GM12878 (cell line): ENCODE results near the gene BPIFB3.

Experiments used
- CEBPB ChIP-seq, 2 experiments: fragments of 150-350 bp in 1 of 2; IDR thresholded peaks; 2 replicates each; pipeline ENCODE4 v1.6.1; 2012 to 2014; ENCODE audit warnings: low read depth in 2 of 2, low read length in 2 of 2, borderline replicate concordance in 1 of 2, inconsistent platforms in 1 of 2
- FOXK2 ChIP-seq: fragments of 450-650 bp; IDR thresholded peaks from 2 replicates; pipeline ENCODE4 v1.6.1; 2017; ENCODE audit warnings: mild to moderate bottlenecking, moderate library complexity
- GABPA ChIP-seq: IDR thresholded peaks from 2 replicates; pipeline ENCODE4 v1.6.1; 2014; ENCODE audit warnings: antibody characterized with exemption, low read depth, mild to moderate bottlenecking, inconsistent platforms
- HDAC6 ChIP-seq: fragments of 200-600 bp; sonication (generic); IDR thresholded peaks from one replicate; pipeline ENCODE4 v1.8.0; 2017; ENCODE audit warnings: antibody characterized with exemption; ENCODE audit not compliant: unreplicated experiment
- MYC ChIP-seq: IDR thresholded peaks from 2 replicates; pipeline ENCODE4 v1.6.1; 2011; ENCODE audit warnings: mild to moderate bottlenecking, low read length, moderate library complexity, inconsistent platforms; ENCODE audit not compliant: insufficient read depth, insufficient replicate concordance, insufficient read length, severe bottlenecking
- NR2C2 ChIP-seq: IDR thresholded peaks from 2 replicates; pipeline ENCODE4 v1.6.1; 2011; ENCODE audit warnings: borderline replicate concordance, low read depth; ENCODE audit not compliant: control insufficient read depth, insufficient read length
- POLR2A ChIP-seq: IDR thresholded peaks from 2 replicates; pipeline ENCODE4 v1.6.1; 2011; ENCODE audit warnings: low read depth, mild to moderate bottlenecking, low read length
- RFX5 ChIP-seq: IDR thresholded peaks from 2 replicates; pipeline ENCODE4 v1.6.1; 2011; ENCODE audit warnings: low read depth, low read length, improper control_type of control experiment
- SPI1 ChIP-seq: IDR thresholded peaks from 2 replicates; pipeline ENCODE4 v1.6.1; 2011; ENCODE audit warnings: low read depth, mild to moderate bottlenecking, low read length, moderate library complexity, borderline replicate concordance; ENCODE audit not compliant: insufficient read depth
- TCF12 ChIP-seq: IDR thresholded peaks from 2 replicates; pipeline ENCODE4 v1.6.1; 2011; ENCODE audit warnings: low read depth, mild to moderate bottlenecking, low read length
- TF ChIP-seq, protein P1 (sequence below): IDR thresholded peaks from 2 replicates; pipeline ENCODE4 v1.6.1; 2012; ENCODE audit warnings: mild to moderate bottlenecking, low read depth, low read length
- TF ChIP-seq, protein P2 (sequence below): IDR thresholded peaks from 2 replicates; pipeline ENCODE4 v1.6.1; 2012; ENCODE audit warnings: low read length, inconsistent platforms
- TF ChIP-seq, protein P3 (sequence below): IDR thresholded peaks from 2 replicates; pipeline ENCODE4 v1.6.1; 2011; ENCODE audit warnings: mild to moderate bottlenecking, low read depth, low read length, moderate library complexity; ENCODE audit not compliant: insufficient replicate concordance
- TF ChIP-seq, protein P4 (sequence below), 3 experiments: IDR thresholded peaks in 2 of 3; conservative IDR thresholded peaks in 1 of 3; 2 replicates each; pipeline ENCODE4 v1.5.1; 2011; ENCODE audit warnings: low read depth in 3 of 3, low read length in 3 of 3, mild to moderate bottlenecking in 3 of 3, control low read depth in 2 of 3, moderate library complexity in 2 of 3, inconsistent platforms in 1 of 3, mixed read lengths in 1 of 3; ENCODE audit not compliant: control insufficient read depth in 2 of 3, insufficient read depth in 1 of 3; ENCODE audit errors: extremely low read depth in 1 of 3

DNA sequence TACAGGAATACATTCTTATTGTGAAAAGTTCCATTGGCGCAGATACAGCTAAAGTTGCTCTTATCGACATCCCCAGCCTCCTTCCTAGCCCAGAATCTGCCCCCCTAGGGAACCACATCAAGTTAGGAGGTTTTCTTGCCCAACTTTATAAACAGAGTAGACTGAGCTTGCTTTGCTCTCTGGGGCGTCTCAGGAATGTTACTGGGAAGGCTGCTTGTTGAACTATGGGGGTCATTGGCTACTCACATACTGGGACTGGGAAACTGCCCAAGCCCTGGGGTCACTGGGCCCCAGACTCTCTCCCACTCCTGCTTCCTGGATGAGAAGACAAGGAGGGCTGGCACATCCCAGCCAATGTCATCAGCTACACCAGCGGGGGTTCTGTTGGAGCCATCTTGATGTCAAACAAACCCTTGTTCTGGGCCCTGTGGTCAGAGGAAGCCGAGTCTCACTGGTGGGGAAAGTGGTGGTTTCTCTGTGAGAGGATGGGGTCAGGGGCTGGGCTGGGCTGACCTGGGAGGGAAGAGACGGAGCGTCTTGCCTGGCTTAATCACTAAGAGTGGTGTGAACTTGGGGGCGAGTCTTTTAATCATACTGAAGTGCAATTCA lies 51.7 kb downstream of the BPIFB3 start:
- TF ChIP-seq TCF12 (no peak), FOXK2 (no peak), POLR2A (no peak), MYC (no peak), NR2C2 (no peak), CEBPB (IDR thresholded peaks at IDR 0.05; ENCODE audit: borderline replicate concordance in 1 of 2, low read depth in 2 of 2, low read length in 2 of 2) (no peak), GABPA (no peak), SPI1 (no peak), RFX5 (no peak), HDAC6 (no peak)
- TF ChIP-seq, protein P1, sequence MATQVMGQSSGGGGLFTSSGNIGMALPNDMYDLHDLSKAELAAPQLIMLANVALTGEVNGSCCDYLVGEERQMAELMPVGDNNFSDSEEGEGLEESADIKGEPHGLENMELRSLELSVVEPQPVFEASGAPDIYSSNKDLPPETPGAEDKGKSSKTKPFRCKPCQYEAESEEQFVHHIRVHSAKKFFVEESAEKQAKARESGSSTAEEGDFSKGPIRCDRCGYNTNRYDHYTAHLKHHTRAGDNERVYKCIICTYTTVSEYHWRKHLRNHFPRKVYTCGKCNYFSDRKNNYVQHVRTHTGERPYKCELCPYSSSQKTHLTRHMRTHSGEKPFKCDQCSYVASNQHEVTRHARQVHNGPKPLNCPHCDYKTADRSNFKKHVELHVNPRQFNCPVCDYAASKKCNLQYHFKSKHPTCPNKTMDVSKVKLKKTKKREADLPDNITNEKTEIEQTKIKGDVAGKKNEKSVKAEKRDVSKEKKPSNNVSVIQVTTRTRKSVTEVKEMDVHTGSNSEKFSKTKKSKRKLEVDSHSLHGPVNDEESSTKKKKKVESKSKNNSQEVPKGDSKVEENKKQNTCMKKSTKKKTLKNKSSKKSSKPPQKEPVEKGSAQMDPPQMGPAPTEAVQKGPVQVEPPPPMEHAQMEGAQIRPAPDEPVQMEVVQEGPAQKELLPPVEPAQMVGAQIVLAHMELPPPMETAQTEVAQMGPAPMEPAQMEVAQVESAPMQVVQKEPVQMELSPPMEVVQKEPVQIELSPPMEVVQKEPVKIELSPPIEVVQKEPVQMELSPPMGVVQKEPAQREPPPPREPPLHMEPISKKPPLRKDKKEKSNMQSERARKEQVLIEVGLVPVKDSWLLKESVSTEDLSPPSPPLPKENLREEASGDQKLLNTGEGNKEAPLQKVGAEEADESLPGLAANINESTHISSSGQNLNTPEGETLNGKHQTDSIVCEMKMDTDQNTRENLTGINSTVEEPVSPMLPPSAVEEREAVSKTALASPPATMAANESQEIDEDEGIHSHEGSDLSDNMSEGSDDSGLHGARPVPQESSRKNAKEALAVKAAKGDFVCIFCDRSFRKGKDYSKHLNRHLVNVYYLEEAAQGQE: no peak
- TF ChIP-seq, protein P2, sequence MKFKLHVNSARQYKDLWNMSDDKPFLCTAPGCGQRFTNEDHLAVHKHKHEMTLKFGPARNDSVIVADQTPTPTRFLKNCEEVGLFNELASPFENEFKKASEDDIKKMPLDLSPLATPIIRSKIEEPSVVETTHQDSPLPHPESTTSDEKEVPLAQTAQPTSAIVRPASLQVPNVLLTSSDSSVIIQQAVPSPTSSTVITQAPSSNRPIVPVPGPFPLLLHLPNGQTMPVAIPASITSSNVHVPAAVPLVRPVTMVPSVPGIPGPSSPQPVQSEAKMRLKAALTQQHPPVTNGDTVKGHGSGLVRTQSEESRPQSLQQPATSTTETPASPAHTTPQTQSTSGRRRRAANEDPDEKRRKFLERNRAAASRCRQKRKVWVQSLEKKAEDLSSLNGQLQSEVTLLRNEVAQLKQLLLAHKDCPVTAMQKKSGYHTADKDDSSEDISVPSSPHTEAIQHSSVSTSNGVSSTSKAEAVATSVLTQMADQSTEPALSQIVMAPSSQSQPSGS: no peak
- TF ChIP-seq, protein P3, sequence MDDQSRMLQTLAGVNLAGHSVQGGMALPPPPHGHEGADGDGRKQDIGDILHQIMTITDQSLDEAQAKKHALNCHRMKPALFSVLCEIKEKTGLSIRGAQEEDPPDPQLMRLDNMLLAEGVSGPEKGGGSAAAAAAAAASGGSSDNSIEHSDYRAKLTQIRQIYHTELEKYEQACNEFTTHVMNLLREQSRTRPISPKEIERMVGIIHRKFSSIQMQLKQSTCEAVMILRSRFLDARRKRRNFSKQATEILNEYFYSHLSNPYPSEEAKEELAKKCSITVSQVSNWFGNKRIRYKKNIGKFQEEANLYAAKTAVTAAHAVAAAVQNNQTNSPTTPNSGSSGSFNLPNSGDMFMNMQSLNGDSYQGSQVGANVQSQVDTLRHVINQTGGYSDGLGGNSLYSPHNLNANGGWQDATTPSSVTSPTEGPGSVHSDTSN: no peak
- TF ChIP-seq, protein P4, sequence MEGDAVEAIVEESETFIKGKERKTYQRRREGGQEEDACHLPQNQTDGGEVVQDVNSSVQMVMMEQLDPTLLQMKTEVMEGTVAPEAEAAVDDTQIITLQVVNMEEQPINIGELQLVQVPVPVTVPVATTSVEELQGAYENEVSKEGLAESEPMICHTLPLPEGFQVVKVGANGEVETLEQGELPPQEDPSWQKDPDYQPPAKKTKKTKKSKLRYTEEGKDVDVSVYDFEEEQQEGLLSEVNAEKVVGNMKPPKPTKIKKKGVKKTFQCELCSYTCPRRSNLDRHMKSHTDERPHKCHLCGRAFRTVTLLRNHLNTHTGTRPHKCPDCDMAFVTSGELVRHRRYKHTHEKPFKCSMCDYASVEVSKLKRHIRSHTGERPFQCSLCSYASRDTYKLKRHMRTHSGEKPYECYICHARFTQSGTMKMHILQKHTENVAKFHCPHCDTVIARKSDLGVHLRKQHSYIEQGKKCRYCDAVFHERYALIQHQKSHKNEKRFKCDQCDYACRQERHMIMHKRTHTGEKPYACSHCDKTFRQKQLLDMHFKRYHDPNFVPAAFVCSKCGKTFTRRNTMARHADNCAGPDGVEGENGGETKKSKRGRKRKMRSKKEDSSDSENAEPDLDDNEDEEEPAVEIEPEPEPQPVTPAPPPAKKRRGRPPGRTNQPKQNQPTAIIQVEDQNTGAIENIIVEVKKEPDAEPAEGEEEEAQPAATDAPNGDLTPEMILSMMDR (IDR thresholded peaks at IDR 0.05 in 2 of 3, conservative IDR thresholded peaks at IDR 0.05 in 1 of 3; ENCODE audit: control insufficient read depth in 2 of 3, extremely low read depth in 1 of 3, insufficient read depth in 1 of 3, low read depth in 3 of 3, low read length in 3 of 3): no peak
